Measurements from ENCODE around the gene DDX11.
A peak's percentile ranks its signal among the peaks of the same experiment; 100 is the strongest.

The DDX11 gene

DNA sequence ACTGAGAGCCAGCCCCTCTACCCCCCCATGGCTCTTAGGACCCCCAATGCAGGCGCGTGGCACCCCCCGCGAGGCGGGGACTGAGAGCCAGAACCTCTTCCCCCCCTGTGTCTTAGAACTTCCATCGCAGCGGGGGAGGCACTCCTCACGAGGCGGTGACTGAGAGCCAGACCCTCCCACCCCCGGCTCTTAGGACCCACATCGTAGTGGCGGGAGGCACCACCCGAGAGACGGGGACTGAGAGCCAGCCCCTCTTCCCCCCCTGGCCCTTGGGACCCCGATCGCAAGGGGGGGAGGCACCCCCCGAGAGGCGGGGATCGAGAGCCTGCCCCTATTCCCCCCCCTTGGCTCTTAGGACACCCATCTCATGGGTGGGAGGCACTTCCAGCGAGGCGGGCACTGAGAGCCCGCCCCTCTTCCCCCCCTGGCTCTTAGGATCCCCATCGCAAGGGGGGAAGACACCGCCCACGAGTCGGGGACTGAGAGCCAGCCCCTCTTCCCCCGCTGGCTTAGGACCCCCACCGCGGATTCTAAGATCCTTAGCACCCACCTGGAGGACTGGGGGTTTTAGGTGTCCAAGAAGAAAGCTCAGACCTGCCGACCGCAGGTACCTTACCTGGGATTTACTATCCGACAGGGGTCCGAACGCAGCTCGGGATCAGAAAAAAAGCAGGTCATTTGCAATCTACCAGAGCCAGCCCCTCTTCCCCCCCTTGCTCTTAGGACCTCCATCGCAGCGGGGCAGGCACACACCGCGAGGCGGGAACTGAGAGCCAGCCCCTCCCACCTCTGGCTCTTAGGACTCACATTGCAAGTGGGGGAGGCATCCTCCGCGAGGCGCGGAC, 44.9 kb downstream of the DDX11 start (continued):
- TF ChIP-seq, protein P1, sequence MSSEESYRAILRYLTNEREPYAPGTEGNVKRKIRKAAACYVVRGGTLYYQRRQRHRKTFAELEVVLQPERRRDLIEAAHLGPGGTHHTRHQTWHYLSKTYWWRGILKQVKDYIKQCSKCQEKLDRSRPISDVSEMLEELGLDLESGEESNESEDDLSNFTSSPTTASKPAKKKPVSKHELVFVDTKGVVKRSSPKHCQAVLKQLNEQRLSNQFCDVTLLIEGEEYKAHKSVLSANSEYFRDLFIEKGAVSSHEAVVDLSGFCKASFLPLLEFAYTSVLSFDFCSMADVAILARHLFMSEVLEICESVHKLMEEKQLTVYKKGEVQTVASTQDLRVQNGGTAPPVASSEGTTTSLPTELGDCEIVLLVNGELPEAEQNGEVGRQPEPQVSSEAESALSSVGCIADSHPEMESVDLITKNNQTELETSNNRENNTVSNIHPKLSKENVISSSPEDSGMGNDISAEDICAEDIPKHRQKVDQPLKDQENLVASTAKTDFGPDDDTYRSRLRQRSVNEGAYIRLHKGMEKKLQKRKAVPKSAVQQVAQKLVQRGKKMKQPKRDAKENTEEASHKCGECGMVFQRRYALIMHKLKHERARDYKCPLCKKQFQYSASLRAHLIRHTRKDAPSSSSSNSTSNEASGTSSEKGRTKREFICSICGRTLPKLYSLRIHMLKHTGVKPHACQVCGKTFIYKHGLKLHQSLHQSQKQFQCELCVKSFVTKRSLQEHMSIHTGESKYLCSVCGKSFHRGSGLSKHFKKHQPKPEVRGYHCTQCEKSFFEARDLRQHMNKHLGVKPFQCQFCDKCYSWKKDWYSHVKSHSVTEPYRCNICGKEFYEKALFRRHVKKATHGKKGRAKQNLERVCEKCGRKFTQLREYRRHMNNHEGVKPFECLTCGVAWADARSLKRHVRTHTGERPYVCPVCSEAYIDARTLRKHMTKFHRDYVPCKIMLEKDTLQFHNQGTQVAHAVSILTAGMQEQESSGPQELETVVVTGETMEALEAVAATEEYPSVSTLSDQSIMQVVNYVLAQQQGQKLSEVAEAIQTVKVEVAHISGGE (tag by site-specific recombination; conservative IDR thresholded peaks at IDR 0.05; ENCODE audit: low read depth), result no peak
- TF ChIP-seq ZNF404 (tag by site-specific recombination; IDR thresholded peaks at IDR 0.05) (no peak), ZNF791 (tag by site-specific recombination; IDR thresholded peaks at IDR 0.05) (no peak), OVOL3 (tag by site-specific recombination; IDR thresholded peaks at IDR 0.05) (no peak), YY1 (tag by site-specific recombination; IDR thresholded peaks at IDR 0.05) (no peak), ZNF830 (tag by site-specific recombination; IDR thresholded peaks at IDR 0.05; ENCODE audit: low read depth) (no peak), SP7 (tag by site-specific recombination; IDR thresholded peaks at IDR 0.05) (peak; percentile 52; the same call in 1 of the 2 replicates), ZBTB1 (tag by site-specific recombination; IDR thresholded peaks at IDR 0.05) (no peak), ZNF747 (tag by site-specific recombination; IDR thresholded peaks at IDR 0.05) (no peak), ZNF132 (tag by site-specific recombination; IDR thresholded peaks at IDR 0.05; ENCODE audit: borderline replicate concordance) (no peak), ZNF16 (tag by site-specific recombination; IDR thresholded peaks at IDR 0.05; ENCODE audit: low read depth) (no peak), GLI2 (tag by site-specific recombination; IDR thresholded peaks at IDR 0.05; ENCODE audit: borderline replicate concordance, low read depth) (no peak), ZNF544 (tag by site-specific recombination; IDR thresholded peaks at IDR 0.05) (no peak), ZNF114 (tag by site-specific recombination; IDR thresholded peaks at IDR 0.05) (no peak), ZNF707 (tag by site-specific recombination; IDR thresholded peaks at IDR 0.05) (no peak), MEIS1 (CRISPR knock-in tag; IDR thresholded peaks at IDR 0.05; ENCODE audit: borderline replicate concordance) (no peak)
- TF ChIP-seq, protein P2, sequence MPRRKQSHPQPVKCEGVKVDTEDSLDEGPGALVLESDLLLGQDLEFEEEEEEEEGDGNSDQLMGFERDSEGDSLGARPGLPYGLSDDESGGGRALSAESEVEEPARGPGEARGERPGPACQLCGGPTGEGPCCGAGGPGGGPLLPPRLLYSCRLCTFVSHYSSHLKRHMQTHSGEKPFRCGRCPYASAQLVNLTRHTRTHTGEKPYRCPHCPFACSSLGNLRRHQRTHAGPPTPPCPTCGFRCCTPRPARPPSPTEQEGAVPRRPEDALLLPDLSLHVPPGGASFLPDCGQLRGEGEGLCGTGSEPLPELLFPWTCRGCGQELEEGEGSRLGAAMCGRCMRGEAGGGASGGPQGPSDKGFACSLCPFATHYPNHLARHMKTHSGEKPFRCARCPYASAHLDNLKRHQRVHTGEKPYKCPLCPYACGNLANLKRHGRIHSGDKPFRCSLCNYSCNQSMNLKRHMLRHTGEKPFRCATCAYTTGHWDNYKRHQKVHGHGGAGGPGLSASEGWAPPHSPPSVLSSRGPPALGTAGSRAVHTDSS (tag by site-specific recombination; IDR thresholded peaks at IDR 0.05), result no peak
- TF ChIP-seq, protein P3, sequence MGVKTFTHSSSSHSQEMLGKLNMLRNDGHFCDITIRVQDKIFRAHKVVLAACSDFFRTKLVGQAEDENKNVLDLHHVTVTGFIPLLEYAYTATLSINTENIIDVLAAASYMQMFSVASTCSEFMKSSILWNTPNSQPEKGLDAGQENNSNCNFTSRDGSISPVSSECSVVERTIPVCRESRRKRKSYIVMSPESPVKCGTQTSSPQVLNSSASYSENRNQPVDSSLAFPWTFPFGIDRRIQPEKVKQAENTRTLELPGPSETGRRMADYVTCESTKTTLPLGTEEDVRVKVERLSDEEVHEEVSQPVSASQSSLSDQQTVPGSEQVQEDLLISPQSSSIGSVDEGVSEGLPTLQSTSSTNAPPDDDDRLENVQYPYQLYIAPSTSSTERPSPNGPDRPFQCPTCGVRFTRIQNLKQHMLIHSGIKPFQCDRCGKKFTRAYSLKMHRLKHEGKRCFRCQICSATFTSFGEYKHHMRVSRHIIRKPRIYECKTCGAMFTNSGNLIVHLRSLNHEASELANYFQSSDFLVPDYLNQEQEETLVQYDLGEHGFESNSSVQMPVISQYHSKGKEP (tag by site-specific recombination; IDR thresholded peaks at IDR 0.05), result no peak
- TF ChIP-seq, protein P4, sequence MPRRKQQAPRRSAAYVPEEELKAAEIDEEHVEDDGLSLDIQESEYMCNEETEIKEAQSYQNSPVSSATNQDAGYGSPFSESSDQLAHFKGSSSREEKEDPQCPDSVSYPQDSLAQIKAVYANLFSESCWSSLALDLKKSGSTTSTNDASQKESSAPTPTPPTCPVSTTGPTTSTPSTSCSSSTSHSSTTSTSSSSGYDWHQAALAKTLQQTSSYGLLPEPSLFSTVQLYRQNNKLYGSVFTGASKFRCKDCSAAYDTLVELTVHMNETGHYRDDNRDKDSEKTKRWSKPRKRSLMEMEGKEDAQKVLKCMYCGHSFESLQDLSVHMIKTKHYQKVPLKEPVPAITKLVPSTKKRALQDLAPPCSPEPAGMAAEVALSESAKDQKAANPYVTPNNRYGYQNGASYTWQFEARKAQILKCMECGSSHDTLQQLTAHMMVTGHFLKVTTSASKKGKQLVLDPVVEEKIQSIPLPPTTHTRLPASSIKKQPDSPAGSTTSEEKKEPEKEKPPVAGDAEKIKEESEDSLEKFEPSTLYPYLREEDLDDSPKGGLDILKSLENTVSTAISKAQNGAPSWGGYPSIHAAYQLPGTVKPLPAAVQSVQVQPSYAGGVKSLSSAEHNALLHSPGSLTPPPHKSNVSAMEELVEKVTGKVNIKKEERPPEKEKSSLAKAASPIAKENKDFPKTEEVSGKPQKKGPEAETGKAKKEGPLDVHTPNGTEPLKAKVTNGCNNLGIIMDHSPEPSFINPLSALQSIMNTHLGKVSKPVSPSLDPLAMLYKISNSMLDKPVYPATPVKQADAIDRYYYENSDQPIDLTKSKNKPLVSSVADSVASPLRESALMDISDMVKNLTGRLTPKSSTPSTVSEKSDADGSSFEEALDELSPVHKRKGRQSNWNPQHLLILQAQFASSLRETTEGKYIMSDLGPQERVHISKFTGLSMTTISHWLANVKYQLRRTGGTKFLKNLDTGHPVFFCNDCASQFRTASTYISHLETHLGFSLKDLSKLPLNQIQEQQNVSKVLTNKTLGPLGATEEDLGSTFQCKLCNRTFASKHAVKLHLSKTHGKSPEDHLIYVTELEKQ (tag by site-specific recombination; IDR thresholded peaks at IDR 0.05; ENCODE audit: borderline replicate concordance), result no peak
- TF ChIP-seq, protein P5, sequence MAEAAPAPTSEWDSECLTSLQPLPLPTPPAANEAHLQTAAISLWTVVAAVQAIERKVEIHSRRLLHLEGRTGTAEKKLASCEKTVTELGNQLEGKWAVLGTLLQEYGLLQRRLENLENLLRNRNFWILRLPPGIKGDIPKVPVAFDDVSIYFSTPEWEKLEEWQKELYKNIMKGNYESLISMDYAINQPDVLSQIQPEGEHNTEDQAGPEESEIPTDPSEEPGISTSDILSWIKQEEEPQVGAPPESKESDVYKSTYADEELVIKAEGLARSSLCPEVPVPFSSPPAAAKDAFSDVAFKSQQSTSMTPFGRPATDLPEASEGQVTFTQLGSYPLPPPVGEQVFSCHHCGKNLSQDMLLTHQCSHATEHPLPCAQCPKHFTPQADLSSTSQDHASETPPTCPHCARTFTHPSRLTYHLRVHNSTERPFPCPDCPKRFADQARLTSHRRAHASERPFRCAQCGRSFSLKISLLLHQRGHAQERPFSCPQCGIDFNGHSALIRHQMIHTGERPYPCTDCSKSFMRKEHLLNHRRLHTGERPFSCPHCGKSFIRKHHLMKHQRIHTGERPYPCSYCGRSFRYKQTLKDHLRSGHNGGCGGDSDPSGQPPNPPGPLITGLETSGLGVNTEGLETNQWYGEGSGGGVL (tag by site-specific recombination; IDR thresholded peaks at IDR 0.05), result peak; percentile 88
- TF ChIP-seq, protein P6, sequence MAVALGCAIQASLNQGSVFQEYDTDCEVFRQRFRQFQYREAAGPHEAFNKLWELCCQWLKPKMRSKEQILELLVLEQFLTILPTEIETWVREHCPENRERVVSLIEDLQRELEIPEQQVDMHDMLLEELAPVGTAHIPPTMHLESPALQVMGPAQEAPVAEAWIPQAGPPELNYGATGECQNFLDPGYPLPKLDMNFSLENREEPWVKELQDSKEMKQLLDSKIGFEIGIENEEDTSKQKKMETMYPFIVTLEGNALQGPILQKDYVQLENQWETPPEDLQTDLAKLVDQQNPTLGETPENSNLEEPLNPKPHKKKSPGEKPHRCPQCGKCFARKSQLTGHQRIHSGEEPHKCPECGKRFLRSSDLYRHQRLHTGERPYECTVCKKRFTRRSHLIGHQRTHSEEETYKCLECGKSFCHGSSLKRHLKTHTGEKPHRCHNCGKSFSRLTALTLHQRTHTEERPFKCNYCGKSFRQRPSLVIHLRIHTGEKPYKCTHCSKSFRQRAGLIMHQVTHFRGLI (tag by site-specific recombination; IDR thresholded peaks at IDR 0.05), result no peak

All from HEK293 (cell line).